HL-60 (cell line): Measurements from ENCODE around the gene GPR146.

ENCODE experiments used
- DNase-seq, 2 experiments: peaks; one replicate each; pipeline ENCODE4 v3.0.0-alpha.2; 2010 to 2020; ENCODE audit warnings: low read depth in 1 of 2, low spot score in 1 of 2
- H3K27ac ChIP-seq: fragments of 250-450 bp; sonication (Bioruptor Pico); replicated peaks from 2 replicates; pipeline ENCODE4 v1.5.1; 2020; ENCODE audit warnings: mild to moderate bottlenecking, moderate library complexity
- H3K27me3 ChIP-seq: fragments of 250-450 bp; sonication (Bioruptor Pico); 2 replicates; pipeline ENCODE4 v1.5.1; 2021; ENCODE audit warnings: mild to moderate bottlenecking, moderate library complexity; ENCODE audit not compliant: insufficient read depth, poor library complexity, severe bottlenecking
- H3K4me3 ChIP-seq: replicated peaks from 2 replicates; pipeline ENCODE4 v1.5.1; 2011; ENCODE audit warnings: mild to moderate bottlenecking, control low read depth, low read length; ENCODE audit not compliant: insufficient read depth
- GABPA ChIP-seq: IDR thresholded peaks from 2 replicates; pipeline ENCODE4 v1.6.1; 2012; ENCODE audit warnings: low read depth
- POLR2AphosphoS5 ChIP-seq: IDR thresholded peaks from 2 replicates; pipeline ENCODE4 v1.6.1; 2012; ENCODE audit warnings: low read depth
- SPI1 ChIP-seq: IDR thresholded peaks from 2 replicates; pipeline ENCODE4 v1.6.1; 2012; ENCODE audit warnings: low read depth, mild to moderate bottlenecking, borderline replicate concordance
- TF ChIP-seq, protein P1 (sequence below): IDR thresholded peaks from 2 replicates; pipeline ENCODE4 v1.6.1; 2012; ENCODE audit warnings: low read depth; ENCODE audit not compliant: insufficient replicate concordance
- TF ChIP-seq, protein P2 (sequence below): IDR thresholded peaks from one replicate; pipeline ENCODE4 v1.5.1; 2011; ENCODE audit warnings: low read length, control low read depth, inconsistent platforms; ENCODE audit not compliant: insufficient read depth

GPR146 gene

DNA sequence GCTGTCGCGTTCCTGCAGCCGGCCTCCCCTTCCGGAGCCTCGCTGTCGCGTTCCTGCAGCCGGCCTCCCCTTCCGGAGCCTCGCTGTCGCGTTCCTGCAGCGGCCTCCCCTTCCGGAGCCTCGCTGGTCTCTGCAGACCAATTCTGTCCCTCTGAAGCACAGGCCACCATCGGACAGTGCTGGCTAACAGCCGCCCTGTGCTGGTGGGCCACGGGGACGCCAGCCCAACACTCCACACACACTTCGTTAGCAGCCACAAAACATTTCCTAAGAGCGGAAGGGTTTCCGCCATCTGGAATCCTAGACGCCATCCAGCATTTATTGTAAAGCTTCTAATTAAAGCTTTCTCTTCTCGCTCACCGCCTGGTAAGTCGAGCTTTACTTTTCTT lies 54.8 kb downstream of the GPR146 start:
- TF ChIP-seq SPI1, result no peak
- no peaks in the 10 kb centered on the region for H3K27me3 ChIP-seq
- DNase-seq, result no peak
- H3K27ac ChIP-seq, result no peak overlapping the region
- H3K4me3 ChIP-seq, result no peak overlapping the region

DNA sequence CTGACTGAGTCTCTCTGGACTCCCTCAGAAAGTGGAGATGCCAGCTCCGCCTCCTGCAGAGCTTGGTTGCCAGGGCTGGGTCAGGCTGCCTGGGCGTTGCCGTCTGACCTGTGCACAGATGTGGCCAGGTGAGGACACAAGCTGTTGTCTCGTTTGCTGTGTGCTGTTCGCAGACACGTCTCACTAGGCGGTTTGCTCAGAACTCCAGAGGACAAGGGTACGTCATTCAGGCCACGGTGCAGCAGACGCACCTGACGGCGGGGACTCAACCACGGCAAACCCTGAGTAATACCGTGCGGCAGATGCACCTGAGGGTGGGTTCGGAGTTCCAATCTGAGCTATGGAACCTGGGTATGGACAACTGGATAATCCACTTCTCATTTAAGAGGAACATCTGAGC lies 55.3 kb downstream of the GPR146 start:
- no peaks in the 10 kb centered on the region for H3K27me3 ChIP-seq
- TF ChIP-seq, protein P1, sequence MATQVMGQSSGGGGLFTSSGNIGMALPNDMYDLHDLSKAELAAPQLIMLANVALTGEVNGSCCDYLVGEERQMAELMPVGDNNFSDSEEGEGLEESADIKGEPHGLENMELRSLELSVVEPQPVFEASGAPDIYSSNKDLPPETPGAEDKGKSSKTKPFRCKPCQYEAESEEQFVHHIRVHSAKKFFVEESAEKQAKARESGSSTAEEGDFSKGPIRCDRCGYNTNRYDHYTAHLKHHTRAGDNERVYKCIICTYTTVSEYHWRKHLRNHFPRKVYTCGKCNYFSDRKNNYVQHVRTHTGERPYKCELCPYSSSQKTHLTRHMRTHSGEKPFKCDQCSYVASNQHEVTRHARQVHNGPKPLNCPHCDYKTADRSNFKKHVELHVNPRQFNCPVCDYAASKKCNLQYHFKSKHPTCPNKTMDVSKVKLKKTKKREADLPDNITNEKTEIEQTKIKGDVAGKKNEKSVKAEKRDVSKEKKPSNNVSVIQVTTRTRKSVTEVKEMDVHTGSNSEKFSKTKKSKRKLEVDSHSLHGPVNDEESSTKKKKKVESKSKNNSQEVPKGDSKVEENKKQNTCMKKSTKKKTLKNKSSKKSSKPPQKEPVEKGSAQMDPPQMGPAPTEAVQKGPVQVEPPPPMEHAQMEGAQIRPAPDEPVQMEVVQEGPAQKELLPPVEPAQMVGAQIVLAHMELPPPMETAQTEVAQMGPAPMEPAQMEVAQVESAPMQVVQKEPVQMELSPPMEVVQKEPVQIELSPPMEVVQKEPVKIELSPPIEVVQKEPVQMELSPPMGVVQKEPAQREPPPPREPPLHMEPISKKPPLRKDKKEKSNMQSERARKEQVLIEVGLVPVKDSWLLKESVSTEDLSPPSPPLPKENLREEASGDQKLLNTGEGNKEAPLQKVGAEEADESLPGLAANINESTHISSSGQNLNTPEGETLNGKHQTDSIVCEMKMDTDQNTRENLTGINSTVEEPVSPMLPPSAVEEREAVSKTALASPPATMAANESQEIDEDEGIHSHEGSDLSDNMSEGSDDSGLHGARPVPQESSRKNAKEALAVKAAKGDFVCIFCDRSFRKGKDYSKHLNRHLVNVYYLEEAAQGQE, result no peak
- TF ChIP-seq GABPA (no peak), SPI1 (no peak), POLR2AphosphoS5 (no peak)
- TF ChIP-seq, protein P2, sequence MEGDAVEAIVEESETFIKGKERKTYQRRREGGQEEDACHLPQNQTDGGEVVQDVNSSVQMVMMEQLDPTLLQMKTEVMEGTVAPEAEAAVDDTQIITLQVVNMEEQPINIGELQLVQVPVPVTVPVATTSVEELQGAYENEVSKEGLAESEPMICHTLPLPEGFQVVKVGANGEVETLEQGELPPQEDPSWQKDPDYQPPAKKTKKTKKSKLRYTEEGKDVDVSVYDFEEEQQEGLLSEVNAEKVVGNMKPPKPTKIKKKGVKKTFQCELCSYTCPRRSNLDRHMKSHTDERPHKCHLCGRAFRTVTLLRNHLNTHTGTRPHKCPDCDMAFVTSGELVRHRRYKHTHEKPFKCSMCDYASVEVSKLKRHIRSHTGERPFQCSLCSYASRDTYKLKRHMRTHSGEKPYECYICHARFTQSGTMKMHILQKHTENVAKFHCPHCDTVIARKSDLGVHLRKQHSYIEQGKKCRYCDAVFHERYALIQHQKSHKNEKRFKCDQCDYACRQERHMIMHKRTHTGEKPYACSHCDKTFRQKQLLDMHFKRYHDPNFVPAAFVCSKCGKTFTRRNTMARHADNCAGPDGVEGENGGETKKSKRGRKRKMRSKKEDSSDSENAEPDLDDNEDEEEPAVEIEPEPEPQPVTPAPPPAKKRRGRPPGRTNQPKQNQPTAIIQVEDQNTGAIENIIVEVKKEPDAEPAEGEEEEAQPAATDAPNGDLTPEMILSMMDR, result no peak
- H3K4me3 ChIP-seq, result no peak overlapping the region
- no peak for DNase-seq
- no peak overlapping the region for H3K27ac ChIP-seq

DNA sequence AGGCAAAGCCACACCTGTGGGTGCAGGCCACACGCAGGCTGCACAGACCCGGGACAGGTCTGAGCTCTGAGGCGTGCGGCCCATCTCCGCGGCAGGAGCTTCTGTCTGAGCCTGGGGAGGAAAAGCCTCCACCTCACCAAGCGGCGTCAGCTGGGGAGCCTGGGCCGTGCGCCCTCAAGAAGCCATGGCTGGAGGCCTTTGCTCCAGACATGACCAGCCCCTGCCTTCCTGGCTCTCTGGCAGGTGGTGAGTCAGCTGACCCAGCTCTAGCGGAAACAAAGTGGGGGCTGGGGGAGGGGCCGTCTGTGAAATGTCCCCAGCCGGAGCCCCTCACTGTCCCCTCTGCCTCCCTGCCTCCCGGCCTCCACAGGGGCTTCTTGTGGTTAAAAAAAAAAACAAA lies 56.0 kb downstream of the GPR146 start:
- Histone ChIP-seq H3K27ac (no peak overlapping the region), H3K27me3 (no peaks in the 10 kb centered on the region), H3K4me3 (no peak overlapping the region)
- DNase-seq, result no peak
- TF ChIP-seq, protein P1, result no peak

DNA sequence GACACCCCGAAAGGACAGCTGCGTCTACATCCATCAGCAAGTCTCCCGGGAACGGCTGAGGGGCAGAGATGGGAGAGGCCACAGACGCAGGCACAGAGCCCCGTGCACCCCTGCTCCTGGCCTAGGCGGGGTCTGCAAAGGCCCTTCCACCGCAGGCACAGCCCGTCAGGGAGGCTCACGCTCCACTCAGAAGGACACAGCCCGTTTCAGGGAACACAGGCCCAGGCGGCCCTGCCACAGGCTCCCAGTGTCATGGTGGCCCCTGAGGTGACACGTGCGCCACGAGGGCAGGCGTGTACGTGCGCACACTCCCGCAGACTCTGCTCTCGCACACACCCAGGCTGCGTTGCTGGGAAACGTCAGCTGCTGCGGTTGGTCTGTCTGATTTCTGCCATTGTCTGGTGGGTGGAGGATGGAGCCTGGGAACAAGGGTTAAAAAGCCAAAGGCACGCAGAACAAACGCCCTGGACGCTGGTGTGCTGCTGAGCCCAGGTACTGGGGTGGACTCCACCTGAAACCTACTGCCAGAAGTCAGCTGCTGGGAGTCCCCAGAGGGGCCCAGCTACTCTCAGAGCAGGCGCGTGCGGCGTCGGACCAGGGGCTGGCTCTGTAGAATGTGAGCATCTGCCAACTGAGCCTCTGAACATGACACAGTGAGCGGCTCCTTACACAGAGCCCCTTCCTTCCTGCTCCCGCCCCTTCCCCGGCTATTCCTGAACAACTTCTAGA lies 56.7 kb downstream of the GPR146 start:
- no peak overlapping the region for H3K4me3 ChIP-seq
- no peak for TF ChIP-seq GABPA
- no peak for TF ChIP-seq POLR2AphosphoS5
- TF ChIP-seq SPI1, result no peak
- TF ChIP-seq, protein P2, result no peak
- TF ChIP-seq, protein P1, result no peak
- H3K27ac ChIP-seq, result no peak overlapping the region

More for the DNA sequence above, 56.7 kb downstream of the GPR146 start:
- DNase-seq, result no peak
- H3K27me3 ChIP-seq, result no peaks in the 10 kb centered on the region
